ENCODE measurements around the gene SYT8. TPM values are rescaled to one million over a fixed set of nuclear protein-coding genes. Genes with fewer than 3 reads are reported as not detected.
"Not testable (repeated sequence)": the region's sequence is repeated elsewhere in the genome, so short reads cannot be mapped to it uniquely, and the experiment has no call there.

SYT8 gene
- total RNA-seq, 3 donors from 2014 or later = 10.7 to 12.1 TPM; not detected in 1

GRCh38 chr11:1875093-1875850 is 40.5 kb downstream of the SYT8 start:
- intact Hi-C loops (cut with DNase I; ENCODE audit: low total_unique reads) = no loop called here
- Histone ChIP-seq H3K36me3 (no peaks in the 10 kb centered on the region), H3K9me3 (no peaks in the 10 kb centered on the region), H3K27ac (peak overlapping the region; percentile 26 to 97), H3K4me3 (peak overlapping the region in 1 of 3 donors; percentile 10), H3K27me3 (no peaks in the 10 kb centered on the region), H3K4me1 (peaks cover 0 to 7% of the 10 kb centered on the region in 2 donors)
- TF ChIP-seq CTCF (IDR thresholded peaks at IDR 0.05) (no peak), POLR2AphosphoS5 (IDR thresholded peaks at IDR 0.05) (no peak), POLR2A (IDR thresholded peaks at IDR 0.05) (no peak)
- DNase-seq (ENCODE audit: low spot score in 2 of 2) = no peak

GRCh38 chr11:1875851-1876301 is 41.1 kb downstream of the SYT8 start:
- H3K27me3 ChIP-seq; H3K36me3 ChIP-seq; intact Hi-C loops (cut with DNase I; ENCODE audit: low total_unique reads); DNase-seq (ENCODE audit: low spot score in 2 of 2); H3K9me3 ChIP-seq: not testable (repeated sequence)
- peaks cover 0 to 10% of the 10 kb centered on the region in 2 donors for H3K4me1 ChIP-seq
- H3K4me3 ChIP-seq = peak overlapping the region in 2 of 3 donors; percentile 11 to 46
- peak overlapping the region; percentile 58 to 97 for H3K27ac ChIP-seq

- H3K27me3 ChIP-seq = no peaks in the 10 kb centered on the region
- intact Hi-C loops (cut with DNase I; ENCODE audit: low total_unique reads) = no loop called here
- no peaks in the 10 kb centered on the region for H3K36me3 ChIP-seq
- H3K9me3 ChIP-seq = no peaks in the 10 kb centered on the region
- H3K4me1 ChIP-seq = peaks cover 0 to 15% of the 10 kb centered on the region in 2 donors
- peak overlapping the region; percentile 58 to 97 for H3K27ac ChIP-seq
- TF ChIP-seq CTCF (IDR thresholded peaks at IDR 0.05) (peak; percentile 27 to 55 (median 39)), POLR2A (IDR thresholded peaks at IDR 0.05) (no peak)
- H3K4me3 ChIP-seq = peak overlapping the region in 2 of 3 donors; percentile 11 to 46
- DNase-seq (ENCODE audit: low spot score in 2 of 2) = no peak
Measured at GRCh38 chr11:1876361-1877063, 41.7 kb downstream of the SYT8 start.

GRCh38 chr11:1877211-1878136 is 42.7 kb downstream of the SYT8 start:
- intact Hi-C loops (cut with DNase I; ENCODE audit: low total_unique reads) = no loop called here
- peak in 1 of 2 donors; percentile 82 for DNase-seq (ENCODE audit: low spot score in 2 of 2)
- Histone ChIP-seq H3K36me3 (no peaks in the 10 kb centered on the region), H3K4me1 (peaks cover 0 to 19% of the 10 kb centered on the region in 2 donors), H3K9me3 (no peaks in the 10 kb centered on the region), H3K4me3 (no peak overlapping the region), H3K27ac (peak overlapping the region; percentile 62 to 97), H3K27me3 (no peaks in the 10 kb centered on the region)
- TF ChIP-seq CTCF (IDR thresholded peaks at IDR 0.05) (no peak), POLR2AphosphoS5 (IDR thresholded peaks at IDR 0.05) (no peak), POLR2A (IDR thresholded peaks at IDR 0.05) (no peak)

Measured in breast epithelium (tissue), 4 donors.